ENCODE measurements around the gene KIF13A.

KIF13A gene

DNA sequence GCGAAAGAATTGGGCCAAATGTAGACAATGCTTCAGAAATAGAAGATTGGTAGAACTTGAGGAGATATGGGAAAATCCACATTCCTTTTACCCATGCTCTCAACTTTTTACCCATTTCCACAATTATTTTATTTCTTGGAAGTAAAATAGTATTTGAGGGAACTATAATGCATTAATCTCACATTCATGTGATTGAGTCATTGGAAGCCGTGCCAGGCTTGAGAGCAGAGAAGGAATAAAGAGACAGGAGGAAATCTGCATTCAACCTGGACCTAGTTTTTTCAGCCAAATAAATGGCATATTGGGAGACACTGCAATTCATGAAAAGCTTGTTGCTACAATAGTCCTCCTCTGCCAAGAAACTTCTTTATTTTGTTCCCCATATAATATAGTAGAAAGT lies 278.0 kb downstream of the KIF13A start:
- Histone ChIP-seq H4K20me1 (ENCODE audit: insufficient read depth) (no peaks in the 10 kb centered on the region), H3K36me3 (ENCODE audit: insufficient read depth) (no peaks in the 10 kb centered on the region), H3K9ac (no peak overlapping the region), H3K4me3 (IDR thresholded peaks at IDR 0.05; ENCODE audit: insufficient read depth, low read depth, low read length) (no peak overlapping the region), H2AFZ (ENCODE audit: low read depth) (no peak overlapping the region), H3K4me2 (no peak overlapping the region), H3K27ac (no peak overlapping the region), H3K4me1 (ENCODE audit: low read depth, poor library complexity, severe bottlenecking) (peaks cover 7% of the 10 kb centered on the region), H3K27me3 (ENCODE audit: insufficient read depth, low read depth) (no peaks in the 10 kb centered on the region), H3K79me2 (ENCODE audit: insufficient read depth, low read depth) (peaks cover 14% of the 10 kb centered on the region)
- no peak for TF ChIP-seq CTCF (conservative IDR thresholded peaks at IDR 0.05; ENCODE audit: low read depth, low read length)

Data from KMS-11 (cell line).